GM12892 (cell line): ENCODE measurements around the gene CHST2.
"Not testable (repeated sequence)": the region's sequence is repeated elsewhere in the genome, so short reads cannot be mapped to it uniquely, and the experiment has no call there.

Experiments used
- POLR2A ChIP-seq: IDR thresholded peaks from 2 replicates; pipeline ENCODE4 v1.6.1; 2011; ENCODE audit warnings: low read depth, low read length, control low read depth
- POLR2AphosphoS5 ChIP-seq: IDR thresholded peaks from 2 replicates; pipeline ENCODE4 v1.6.1; 2011; ENCODE audit warnings: low read depth, low read length, control low read depth

- TF ChIP-seq POLR2A, POLR2AphosphoS5: not testable (repeated sequence)
Observed at GRCh38 chr3:143073983-143074382, 45.6 kb upstream of the CHST2 start.
